Measurements from ENCODE around the gene UBA1. TPM values are rescaled to one million over a fixed set of nuclear protein-coding genes. Genes with fewer than 3 reads are reported as not detected.

The UBA1 gene
- total RNA-seq, 1 experiment from 2014 or later, result 234 TPM

DNA sequence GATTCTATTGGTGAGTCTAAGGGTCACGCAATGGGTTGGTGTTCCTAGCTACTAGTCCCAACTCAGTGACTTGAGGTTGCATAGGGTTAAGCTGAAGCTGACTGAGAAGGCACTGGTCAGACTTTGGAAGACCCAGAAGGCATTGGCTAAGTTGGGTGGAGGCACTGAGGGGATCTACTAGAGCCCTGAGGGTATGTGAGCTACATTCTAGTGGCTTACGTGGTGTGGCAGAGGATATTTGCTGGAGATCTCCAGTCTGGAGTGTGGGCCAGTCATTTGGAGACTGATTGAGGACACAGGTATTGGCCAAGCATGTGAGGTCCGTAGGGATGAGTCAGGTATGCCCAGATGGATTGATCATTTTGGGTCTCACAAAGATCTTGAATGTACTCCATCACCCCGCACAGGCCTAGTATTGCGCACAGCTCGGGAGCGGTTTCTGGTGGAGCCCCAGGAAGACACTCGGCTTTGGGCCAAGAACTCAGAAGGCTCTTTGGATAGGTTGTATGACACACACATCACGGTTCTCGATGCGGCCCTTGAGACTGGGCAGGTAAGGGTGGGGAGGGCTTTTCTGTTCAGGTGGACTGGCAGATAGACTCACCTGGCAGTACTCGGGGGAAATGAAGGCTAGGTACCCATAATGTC lies 46.4 kb downstream of the UBA1 start:
- DNase-seq, result no peak
- H3K36me3 Mint-ChIP-seq (ENCODE audit: insufficient read depth, unreplicated experiment), result peaks cover 21% of the 10 kb centered on the region
- intact Hi-C loops (cut with micrococcal nuclease; ENCODE audit: unreplicated experiment), result no loop called here
- CTCF ChIA-PET, result no interaction called here
- H3K4me1 Mint-ChIP-seq (ENCODE audit: low read depth, unreplicated experiment), result peaks cover 9% of the 10 kb centered on the region
- no TSS peak for BruUV-seq (replicated peaks)
- no peaks in the 10 kb centered on the region for H3K27me3 Mint-ChIP-seq (ENCODE audit: unreplicated experiment)
- TF ChIP-seq, protein P1, sequence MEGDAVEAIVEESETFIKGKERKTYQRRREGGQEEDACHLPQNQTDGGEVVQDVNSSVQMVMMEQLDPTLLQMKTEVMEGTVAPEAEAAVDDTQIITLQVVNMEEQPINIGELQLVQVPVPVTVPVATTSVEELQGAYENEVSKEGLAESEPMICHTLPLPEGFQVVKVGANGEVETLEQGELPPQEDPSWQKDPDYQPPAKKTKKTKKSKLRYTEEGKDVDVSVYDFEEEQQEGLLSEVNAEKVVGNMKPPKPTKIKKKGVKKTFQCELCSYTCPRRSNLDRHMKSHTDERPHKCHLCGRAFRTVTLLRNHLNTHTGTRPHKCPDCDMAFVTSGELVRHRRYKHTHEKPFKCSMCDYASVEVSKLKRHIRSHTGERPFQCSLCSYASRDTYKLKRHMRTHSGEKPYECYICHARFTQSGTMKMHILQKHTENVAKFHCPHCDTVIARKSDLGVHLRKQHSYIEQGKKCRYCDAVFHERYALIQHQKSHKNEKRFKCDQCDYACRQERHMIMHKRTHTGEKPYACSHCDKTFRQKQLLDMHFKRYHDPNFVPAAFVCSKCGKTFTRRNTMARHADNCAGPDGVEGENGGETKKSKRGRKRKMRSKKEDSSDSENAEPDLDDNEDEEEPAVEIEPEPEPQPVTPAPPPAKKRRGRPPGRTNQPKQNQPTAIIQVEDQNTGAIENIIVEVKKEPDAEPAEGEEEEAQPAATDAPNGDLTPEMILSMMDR (IDR thresholded peaks at IDR 0.05; ENCODE audit: unreplicated experiment), result no peak
- H3K27ac Mint-ChIP-seq (ENCODE audit: unreplicated experiment), result no peak overlapping the region
- H3K4me3 Mint-ChIP-seq (ENCODE audit: low read depth, unreplicated experiment), result no peak overlapping the region
- H3K9me3 Mint-ChIP-seq (ENCODE audit: low read depth, unreplicated experiment), result no peaks in the 10 kb centered on the region

DNA sequence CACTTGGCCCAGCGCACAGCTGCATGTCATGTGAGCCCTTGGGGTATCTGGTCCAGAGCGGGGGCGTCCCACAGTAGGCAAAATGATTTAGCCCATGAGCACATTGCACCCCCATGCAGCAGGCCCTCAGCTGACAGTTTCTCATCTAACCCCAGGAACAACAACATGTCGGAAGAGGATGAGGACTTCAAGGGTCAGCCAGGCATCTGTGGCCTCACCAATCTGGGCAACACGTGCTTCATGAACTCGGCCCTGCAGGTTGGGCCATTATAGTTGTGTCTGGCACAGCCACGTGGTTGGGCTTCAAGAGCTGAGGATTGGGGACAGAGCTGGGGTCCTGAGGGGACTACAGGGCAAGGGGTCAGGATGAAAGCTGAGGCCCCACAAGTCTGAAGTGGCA lies 47.0 kb downstream of the UBA1 start:
- no peaks in the 10 kb centered on the region for H3K27me3 Mint-ChIP-seq (ENCODE audit: unreplicated experiment)
- intact Hi-C loops (cut with micrococcal nuclease; ENCODE audit: unreplicated experiment), result no loop called here
- H3K4me1 Mint-ChIP-seq (ENCODE audit: low read depth, unreplicated experiment), result peaks cover 3% of the 10 kb centered on the region
- TF ChIP-seq, protein P1 (IDR thresholded peaks at IDR 0.05; ENCODE audit: unreplicated experiment), result no peak
- CTCF ChIA-PET, result interaction anchor here (0.5 kb wide), 1 partner anchor 40 kb away, joined by 3 read pairs; no protein-coding TSS in a partner anchor
- H3K27ac Mint-ChIP-seq (ENCODE audit: unreplicated experiment), result peak overlapping the region; percentile 10
- DNase-seq, result no peak
- no peak overlapping the region for H3K4me3 Mint-ChIP-seq (ENCODE audit: low read depth, unreplicated experiment)
- H3K36me3 Mint-ChIP-seq (ENCODE audit: insufficient read depth, unreplicated experiment), result peaks cover 17% of the 10 kb centered on the region
- no TSS peak for BruUV-seq (replicated peaks)
- no peaks in the 10 kb centered on the region for H3K9me3 Mint-ChIP-seq (ENCODE audit: low read depth, unreplicated experiment)

DNA sequence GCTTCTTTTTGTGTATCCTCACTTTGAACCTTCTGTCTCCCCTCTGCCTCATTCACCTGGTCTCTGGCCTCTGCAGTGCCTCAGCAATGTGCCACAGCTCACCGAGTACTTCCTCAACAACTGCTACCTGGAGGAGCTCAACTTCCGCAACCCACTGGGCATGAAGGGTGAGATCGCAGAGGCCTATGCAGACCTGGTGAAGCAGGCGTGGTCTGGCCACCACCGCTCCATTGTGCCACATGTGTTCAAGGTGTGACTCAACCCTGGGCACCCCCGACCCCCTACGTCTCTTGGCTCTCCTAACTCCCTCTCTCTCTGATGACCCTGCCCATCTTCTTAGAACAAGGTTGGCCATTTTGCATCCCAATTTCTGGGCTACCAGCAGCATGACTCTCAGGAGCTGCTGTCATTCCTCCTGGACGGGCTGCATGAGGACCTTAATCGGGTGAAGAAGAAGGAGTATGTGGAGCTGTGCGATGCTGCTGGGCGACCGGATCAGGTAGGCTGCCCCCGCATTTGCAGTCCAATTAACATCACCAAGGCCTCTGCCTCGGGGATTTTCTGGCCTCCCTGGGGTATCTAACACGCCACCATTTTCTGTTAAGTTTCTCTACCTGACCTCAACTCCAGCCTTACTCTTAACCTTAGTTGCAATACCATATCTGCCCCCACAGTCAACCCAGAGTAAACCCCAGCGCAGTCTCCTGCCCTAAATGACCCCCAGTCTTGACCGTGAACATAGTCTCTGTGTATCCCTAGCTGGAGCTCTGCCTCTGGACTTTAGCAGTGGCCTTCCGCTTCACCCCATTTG lies 47.8 kb downstream of the UBA1 start:
- Mint-ChIP-seq H3K4me3 (ENCODE audit: low read depth, unreplicated experiment) (no peak overlapping the region), H3K9me3 (ENCODE audit: low read depth, unreplicated experiment) (no peaks in the 10 kb centered on the region), H3K36me3 (ENCODE audit: insufficient read depth, unreplicated experiment) (peaks cover 19% of the 10 kb centered on the region), H3K27ac (ENCODE audit: unreplicated experiment) (peak overlapping the region; percentile 10), H3K27me3 (ENCODE audit: unreplicated experiment) (no peaks in the 10 kb centered on the region), H3K4me1 (ENCODE audit: low read depth, unreplicated experiment) (no peaks in the 10 kb centered on the region)
- intact Hi-C loops (cut with micrococcal nuclease; ENCODE audit: unreplicated experiment), result no loop called here
- TF ChIP-seq, protein P1 (IDR thresholded peaks at IDR 0.05; ENCODE audit: unreplicated experiment), result no peak
- no peak for DNase-seq
- BruUV-seq (replicated peaks), result no TSS peak
- CTCF ChIA-PET, result interaction anchor here (0.5 kb wide), 1 partner anchor 39 kb away, joined by 3 read pairs; no protein-coding TSS in a partner anchor

DNA sequence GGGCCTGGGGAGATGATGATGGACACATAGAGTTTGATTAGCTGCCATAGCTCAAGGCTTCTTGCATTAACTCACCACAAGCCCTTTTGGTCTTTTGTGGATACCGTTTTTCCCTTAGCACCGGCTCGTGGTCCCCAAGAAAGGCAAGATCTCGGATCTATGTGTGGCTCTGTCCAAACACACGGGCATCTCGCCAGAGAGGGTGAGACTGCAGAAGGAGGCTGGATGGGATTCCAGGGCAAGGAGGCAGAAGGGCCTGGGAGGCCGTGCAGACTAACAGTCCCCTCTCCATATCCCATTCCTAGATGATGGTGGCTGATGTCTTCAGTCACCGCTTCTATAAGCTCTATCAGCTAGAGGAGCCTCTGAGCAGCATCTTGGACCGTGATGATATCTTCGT lies 48.7 kb downstream of the UBA1 start:
- no peak for DNase-seq
- no peaks in the 10 kb centered on the region for H3K4me1 Mint-ChIP-seq (ENCODE audit: low read depth, unreplicated experiment)
- TF ChIP-seq, protein P1 (IDR thresholded peaks at IDR 0.05; ENCODE audit: unreplicated experiment), result no peak
- no peak overlapping the region for H3K4me3 Mint-ChIP-seq (ENCODE audit: low read depth, unreplicated experiment)
- H3K9me3 Mint-ChIP-seq (ENCODE audit: low read depth, unreplicated experiment), result no peaks in the 10 kb centered on the region
- H3K27me3 Mint-ChIP-seq (ENCODE audit: unreplicated experiment), result no peaks in the 10 kb centered on the region
- peaks cover 19% of the 10 kb centered on the region for H3K36me3 Mint-ChIP-seq (ENCODE audit: insufficient read depth, unreplicated experiment)
- no peak overlapping the region for H3K27ac Mint-ChIP-seq (ENCODE audit: unreplicated experiment)
- BruUV-seq (replicated peaks), result no TSS peak
- intact Hi-C loops (cut with micrococcal nuclease; ENCODE audit: unreplicated experiment), result no loop called here
- CTCF ChIA-PET, result no interaction called here
